Left ventricle myocardium inferior (tissue), 1 donor: ENCODE measurements around the gene TGM2. TPM values are rescaled to one million over a fixed set of nuclear protein-coding genes. Genes with fewer than 3 reads are reported as not detected.

Experiments used
- DNase-seq: peaks from one replicate; pipeline ENCODE4 v3.0.0-alpha.2; 2020
- H3K27ac ChIP-seq: fragments of 200-600 bp; replicated peaks from 2 replicates; pipeline ENCODE4 v1.8.0; 2021
- H3K27me3 ChIP-seq: fragments of 200-600 bp; 2 replicates; pipeline ENCODE4 v1.8.0; 2021; ENCODE audit warnings: low read depth
- H3K36me3 ChIP-seq: fragments of 200-600 bp; 2 replicates; pipeline ENCODE4 v1.8.0; 2021
- H3K4me1 ChIP-seq: fragments of 200-600 bp; 2 replicates; pipeline ENCODE4 v1.8.0; 2021
- H3K4me3 ChIP-seq: fragments of 200-600 bp; 2 replicates; pipeline ENCODE4 v1.8.0; 2021; ENCODE audit warnings: mild to moderate bottlenecking, moderate library complexity
- H3K9me3 ChIP-seq: fragments of 200-600 bp; replicated peaks from 2 replicates; pipeline ENCODE4 v1.8.0; 2021
- intact Hi-C: fragments of 100-400 bp; cut with micrococcal nuclease; formaldehyde crosslinking; loops from one replicate; pipeline ENCODE4 v1.11.0; 2022
- total RNA-seq: library from RNA; stranded (reverse); fragmentation: NEBNext Ultra II Directional; extraction: Animal tissue kit (Norgen Biotek cat#: 25700); gene quantifications from one replicate; pipeline ENCODE4 v1.2.1, GENCODE V29; 2021
- TF ChIP-seq, protein P1 (sequence below): fragments of 200-600 bp; IDR thresholded peaks from 2 replicates; pipeline ENCODE4 v1.8.0; 2021; ENCODE audit warnings: antibody characterized with exemption, mild to moderate bottlenecking, borderline replicate concordance
- donor health status: DM: no; HTN: yes; CAD: no; lungs with severe emphysema.

TGM2 gene
- total RNA-seq, 1 donor from 2014 or later, result 846 TPM

DNA sequence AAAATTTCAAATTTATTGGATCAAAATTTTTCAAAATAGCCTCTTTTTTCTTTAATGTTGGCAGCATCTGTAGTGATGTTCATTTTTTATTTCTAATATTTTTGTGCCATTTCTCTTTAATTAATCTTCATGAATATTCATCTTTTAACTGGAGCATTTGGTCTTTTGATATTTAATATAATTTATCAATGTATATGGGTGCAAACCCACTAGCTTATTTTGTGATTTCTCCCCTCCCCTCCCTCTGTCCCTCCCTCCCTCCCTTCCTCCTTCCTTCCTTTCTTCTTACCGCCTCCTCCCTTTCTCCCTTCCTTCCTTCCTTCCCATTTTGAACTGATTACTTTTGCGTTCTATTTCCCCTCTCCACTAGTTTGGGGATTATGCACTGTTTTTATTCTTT is 49.2 kb downstream of the TGM2 start:
- TF ChIP-seq, protein P1, sequence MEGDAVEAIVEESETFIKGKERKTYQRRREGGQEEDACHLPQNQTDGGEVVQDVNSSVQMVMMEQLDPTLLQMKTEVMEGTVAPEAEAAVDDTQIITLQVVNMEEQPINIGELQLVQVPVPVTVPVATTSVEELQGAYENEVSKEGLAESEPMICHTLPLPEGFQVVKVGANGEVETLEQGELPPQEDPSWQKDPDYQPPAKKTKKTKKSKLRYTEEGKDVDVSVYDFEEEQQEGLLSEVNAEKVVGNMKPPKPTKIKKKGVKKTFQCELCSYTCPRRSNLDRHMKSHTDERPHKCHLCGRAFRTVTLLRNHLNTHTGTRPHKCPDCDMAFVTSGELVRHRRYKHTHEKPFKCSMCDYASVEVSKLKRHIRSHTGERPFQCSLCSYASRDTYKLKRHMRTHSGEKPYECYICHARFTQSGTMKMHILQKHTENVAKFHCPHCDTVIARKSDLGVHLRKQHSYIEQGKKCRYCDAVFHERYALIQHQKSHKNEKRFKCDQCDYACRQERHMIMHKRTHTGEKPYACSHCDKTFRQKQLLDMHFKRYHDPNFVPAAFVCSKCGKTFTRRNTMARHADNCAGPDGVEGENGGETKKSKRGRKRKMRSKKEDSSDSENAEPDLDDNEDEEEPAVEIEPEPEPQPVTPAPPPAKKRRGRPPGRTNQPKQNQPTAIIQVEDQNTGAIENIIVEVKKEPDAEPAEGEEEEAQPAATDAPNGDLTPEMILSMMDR, result no peak
- Histone ChIP-seq H3K4me1 (peaks cover 23% of the 10 kb centered on the region), H3K9me3 (no peaks in the 10 kb centered on the region), H3K4me3 (no peak overlapping the region), H3K27me3 (no peaks in the 10 kb centered on the region), H3K36me3 (no peaks in the 10 kb centered on the region), H3K27ac (no peak overlapping the region)
- no peak for DNase-seq
- intact Hi-C loops, result no loop called here

DNA sequence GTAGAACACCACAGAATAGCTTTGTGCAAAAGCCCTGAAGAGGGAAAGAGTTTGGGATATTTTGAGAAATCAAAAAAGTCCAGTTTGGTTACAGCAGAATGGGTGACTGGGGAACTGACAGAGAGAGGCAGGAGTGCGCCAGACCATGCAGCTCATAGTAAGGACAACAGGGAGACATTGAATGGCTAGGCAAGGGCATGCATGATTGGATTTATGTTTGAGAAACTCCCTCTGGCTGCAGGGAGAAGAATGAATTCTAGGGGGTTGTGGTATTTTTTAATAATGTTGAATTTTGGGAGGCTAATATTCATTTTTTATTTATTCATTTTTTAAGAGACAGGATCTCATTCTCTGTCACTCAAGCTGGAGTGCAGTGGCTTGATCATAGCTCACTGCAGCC is 49.9 kb downstream of the TGM2 start:
- intact Hi-C loops, result no loop called here
- H3K27me3 ChIP-seq, result no peaks in the 10 kb centered on the region
- no peak for DNase-seq
- H3K4me1 ChIP-seq, result peaks cover 30% of the 10 kb centered on the region
- H3K4me3 ChIP-seq, result no peak overlapping the region
- no peaks in the 10 kb centered on the region for H3K9me3 ChIP-seq
- TF ChIP-seq, protein P1, result peak; percentile 45
- H3K36me3 ChIP-seq, result no peaks in the 10 kb centered on the region
- H3K27ac ChIP-seq, result no peak overlapping the region

DNA sequence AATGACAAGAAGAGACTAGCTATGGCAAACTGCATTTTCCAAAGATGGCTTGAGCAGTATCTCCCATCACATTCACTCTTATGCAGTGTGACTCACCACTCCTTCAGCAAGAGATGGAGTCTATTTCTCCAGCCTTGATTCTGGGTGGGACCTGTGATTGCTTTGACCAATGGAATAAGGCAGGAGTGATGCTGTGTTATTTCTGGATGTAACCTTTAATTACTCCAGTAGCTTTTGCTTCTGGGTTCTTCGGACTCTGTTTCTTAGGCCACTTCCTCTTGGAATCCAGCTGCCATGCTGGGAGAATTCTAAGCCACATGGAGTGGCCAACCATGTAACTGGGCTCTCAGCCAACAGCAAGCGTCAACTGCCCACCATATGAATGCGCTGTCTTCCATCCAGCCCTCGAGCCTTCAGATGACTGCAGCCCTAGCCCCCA is 50.7 kb downstream of the TGM2 start:
- intact Hi-C loops, result no loop called here
- Histone ChIP-seq H3K4me1 (peaks cover 38% of the 10 kb centered on the region), H3K27me3 (no peaks in the 10 kb centered on the region), H3K4me3 (no peak overlapping the region), H3K27ac (peak overlapping the region; percentile 47), H3K36me3 (no peaks in the 10 kb centered on the region), H3K9me3 (no peaks in the 10 kb centered on the region)
- TF ChIP-seq, protein P1, result no peak
- DNase-seq, result no peak

DNA sequence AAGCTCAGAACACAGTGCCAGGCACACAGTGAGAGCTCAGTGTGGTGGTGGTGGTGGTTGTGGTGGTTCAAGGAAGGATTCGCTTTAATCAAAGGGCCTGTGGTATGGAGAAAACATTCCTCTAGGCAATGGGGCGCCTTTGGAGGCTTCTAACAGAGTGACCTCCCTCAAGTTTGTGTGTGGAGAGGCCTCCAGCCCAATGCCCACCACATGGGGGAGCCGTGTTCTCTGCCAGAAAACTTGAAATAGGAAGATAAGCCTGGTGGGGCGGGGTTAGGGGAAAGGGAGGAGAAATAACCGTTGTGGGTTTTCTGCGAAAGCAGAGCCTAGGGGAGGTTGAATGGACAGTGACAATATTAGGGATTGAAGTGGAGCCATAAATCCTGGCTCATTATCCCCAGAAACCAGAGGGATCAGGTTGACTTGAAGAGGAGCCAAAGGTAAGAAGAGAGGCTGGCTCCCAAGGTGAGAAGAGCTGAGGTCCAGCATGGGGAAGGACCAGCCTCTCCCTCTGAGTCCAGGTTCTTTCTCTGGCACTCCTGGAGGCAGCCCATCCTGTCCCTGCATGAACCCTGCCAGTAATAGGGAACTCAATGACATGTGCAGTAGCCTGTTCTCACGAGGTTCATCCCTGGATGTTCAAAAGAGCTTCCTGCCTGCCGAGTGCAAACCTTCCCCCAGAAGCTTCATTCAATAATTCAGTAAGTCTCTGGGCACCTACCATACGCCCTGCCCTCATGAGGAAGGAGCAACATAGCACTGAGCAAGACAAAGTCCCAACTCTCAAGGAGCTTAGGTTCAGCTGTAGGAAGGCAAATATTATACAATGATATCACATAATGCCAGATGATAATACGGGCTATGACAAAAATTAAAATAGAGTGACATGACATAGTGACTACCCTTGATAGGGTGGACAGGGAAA is 51.4 kb downstream of the TGM2 start:
- H3K4me3 ChIP-seq, result no peak overlapping the region
- H3K4me1 ChIP-seq, result peaks cover 45% of the 10 kb centered on the region
- TF ChIP-seq, protein P1, result peak; percentile 31
- no peaks in the 10 kb centered on the region for H3K27me3 ChIP-seq
- H3K9me3 ChIP-seq, result no peaks in the 10 kb centered on the region
- H3K36me3 ChIP-seq, result no peaks in the 10 kb centered on the region
- peak overlapping the region; percentile 47 for H3K27ac ChIP-seq
- no peak for DNase-seq
- intact Hi-C loops, result no loop called here

DNA sequence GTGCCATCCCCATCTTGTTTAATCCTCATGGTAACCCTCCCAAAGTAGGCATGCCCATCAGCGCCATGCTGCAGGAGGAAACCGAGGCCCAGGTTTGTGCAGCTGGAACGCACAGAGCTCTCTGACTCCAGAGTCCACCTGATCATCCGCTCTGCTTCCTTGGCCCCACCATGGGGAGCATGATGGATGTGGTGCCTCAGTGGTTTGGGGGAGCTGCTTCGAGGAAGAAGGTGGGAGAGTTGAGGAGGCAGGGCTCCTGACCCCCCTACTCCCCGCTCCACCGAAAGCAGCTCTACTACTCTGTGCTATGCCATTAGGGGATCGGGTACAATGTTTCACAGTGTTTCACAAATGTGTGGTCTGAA is 52.2 kb downstream of the TGM2 start:
- intact Hi-C loops, result no loop called here
- Histone ChIP-seq H3K27ac (peak overlapping the region; percentile 92), H3K9me3 (no peaks in the 10 kb centered on the region), H3K27me3 (no peaks in the 10 kb centered on the region), H3K4me1 (peaks cover 53% of the 10 kb centered on the region), H3K4me3 (no peak overlapping the region), H3K36me3 (no peaks in the 10 kb centered on the region)
- TF ChIP-seq, protein P1, result no peak
- DNase-seq, result no peak
